Epidermal melanocyte (primary cell): ENCODE measurements around the gene CARMIL1.
"Not testable (repeated sequence)": the region's sequence is repeated elsewhere in the genome, so short reads cannot be mapped to it uniquely, and the experiment has no call there.

Source experiments
- DNase-seq: peaks from one replicate; pipeline ENCODE4 v3.0.0; 2011; ENCODE audit warnings: low spot score; ENCODE audit not compliant: insufficient read length

Gene CARMIL1

DNA sequence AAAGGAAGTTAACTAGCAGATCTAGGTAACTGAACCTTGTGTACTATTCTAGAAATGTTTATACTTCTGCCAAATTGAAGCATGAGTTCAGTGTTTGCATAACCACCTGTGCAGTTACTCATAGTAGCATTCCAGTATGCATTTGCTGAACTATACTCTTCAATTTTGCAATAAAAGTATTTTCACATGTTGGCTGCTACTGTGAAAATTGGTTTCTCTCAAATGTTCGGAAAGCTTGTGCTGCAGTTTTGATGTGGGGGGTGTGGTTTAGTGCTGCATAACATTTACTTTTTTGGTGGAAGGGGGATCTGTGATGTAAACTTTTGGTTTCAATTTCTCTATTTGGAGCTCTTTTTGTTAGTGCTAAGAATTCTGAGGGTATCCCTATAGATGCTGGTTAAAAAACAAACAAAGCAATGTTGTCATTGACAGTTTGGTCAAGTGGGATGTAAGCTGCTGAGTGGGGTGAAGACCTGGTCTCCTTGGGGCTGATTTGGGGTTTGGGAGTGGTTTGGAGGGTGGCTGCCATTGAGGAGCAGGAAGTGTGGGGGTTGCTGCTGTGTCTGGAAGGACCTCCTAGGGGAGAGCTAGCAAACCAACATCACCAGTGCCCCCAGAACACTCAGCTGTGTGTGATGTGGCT is 87.8 kb downstream of the CARMIL1 start:
- DNase-seq, result no peak

DNA sequence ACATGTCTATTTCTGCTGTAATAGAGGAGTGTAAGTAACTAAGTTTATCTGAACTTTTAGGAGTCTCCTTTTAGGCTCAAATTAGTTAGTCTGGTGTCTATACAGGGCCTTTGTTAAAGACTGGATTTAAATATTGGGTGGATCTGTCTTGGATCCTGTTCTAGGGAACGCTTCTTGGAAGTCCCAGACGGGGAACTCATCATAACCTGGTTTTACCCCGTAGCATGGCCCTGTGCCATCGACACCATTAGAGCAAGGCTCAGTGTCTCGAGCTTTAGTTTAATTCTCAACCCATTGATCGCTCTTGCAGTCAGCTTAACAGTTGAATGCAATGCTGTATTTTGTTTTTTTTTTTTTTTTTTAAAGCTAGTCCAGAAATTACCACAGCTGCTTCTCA is 89.9 kb downstream of the CARMIL1 start:
- no peak for DNase-seq

DNA sequence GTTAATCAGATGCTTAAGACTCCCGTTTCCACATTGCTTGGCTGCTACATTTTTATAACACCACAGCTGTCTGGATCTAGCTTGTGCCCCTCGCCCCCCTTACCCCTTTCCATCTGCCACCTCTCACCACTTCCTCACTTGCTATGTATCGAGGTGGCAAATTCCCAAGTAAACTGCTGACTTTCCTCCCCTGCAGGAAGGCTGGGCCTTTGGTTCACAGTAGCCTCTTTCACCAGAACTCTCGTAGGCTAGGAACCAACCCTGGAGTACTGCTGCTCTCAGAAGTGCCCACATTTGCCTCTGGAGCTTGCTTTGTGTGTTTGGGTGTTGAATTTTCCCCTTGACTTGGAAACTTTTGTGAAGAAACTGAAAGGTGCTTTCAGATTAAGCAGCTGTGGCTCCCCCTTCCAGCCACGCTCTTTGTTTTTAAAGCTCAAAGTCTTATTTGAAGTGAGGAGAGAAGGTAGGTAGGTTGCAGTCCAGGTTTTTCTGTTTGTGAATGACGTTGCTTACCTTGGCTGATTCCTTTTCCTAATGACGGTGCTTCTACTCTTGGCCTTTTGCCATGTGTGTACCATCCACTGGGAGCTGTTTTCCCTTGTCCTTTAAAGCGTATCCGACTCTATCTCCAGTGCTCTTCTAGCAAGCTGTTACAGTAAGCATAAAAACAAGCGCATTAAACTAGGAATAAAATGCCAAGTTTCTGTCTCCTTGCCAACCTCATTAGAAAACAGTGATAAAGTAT is 90.4 kb downstream of the CARMIL1 start:
- DNase-seq, result peak; percentile 78

DNA sequence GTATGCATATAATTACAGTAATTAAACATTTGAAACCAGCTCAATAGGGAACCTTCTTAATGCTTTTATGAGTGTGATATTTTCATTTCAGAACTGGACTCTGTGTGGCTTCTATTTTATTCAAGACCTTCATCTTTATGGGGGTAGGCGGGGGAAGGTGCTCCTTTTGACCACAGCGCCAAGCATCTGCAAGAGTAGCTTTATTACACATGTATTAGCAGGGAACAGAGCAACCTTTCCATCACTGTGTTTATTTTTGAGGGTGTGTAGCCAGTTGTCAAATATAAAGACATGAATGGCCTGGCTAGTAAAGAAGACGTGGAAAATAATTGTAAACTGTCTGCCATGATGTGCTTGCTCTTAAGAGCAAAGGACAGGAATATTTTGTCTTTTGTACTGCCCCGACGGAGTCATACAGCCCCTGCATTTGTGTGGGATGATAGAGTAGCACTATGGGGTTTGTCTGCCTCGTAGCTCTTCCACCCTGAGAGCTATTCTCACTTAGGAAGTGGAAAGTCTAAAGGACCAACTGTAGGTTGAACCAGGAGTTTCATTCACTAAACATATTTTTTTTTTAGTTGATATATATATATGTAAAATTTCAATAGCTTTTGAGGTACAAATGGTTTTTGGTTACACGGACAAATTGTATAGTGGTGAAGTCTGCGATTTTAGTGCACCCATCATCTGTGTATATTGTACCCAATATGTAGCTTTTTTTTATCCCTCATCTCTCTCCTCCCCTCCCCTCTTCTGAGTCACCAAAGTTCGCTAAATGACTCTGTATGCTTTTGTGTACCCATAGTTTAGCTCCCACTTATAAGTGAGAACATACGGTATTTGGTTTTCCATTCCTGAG is 91.2 kb downstream of the CARMIL1 start:
- DNase-seq, result no peak

DNA sequence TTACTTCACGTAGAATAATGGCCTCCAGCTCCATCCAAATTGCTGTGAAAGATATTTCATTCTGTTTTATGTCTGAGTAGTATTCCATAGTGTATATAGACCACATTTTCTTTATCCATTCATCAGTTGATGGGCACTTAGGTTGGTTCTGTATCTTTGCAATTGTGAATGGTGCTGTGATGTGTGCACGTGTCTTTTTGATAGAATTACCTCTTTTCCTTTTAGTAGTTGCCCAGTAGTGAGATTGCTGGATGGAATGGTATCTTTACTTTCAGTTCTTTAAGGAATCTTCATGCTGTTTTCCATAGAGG is 91.8 kb downstream of the CARMIL1 start:
- DNase-seq, result no peak

DNA sequence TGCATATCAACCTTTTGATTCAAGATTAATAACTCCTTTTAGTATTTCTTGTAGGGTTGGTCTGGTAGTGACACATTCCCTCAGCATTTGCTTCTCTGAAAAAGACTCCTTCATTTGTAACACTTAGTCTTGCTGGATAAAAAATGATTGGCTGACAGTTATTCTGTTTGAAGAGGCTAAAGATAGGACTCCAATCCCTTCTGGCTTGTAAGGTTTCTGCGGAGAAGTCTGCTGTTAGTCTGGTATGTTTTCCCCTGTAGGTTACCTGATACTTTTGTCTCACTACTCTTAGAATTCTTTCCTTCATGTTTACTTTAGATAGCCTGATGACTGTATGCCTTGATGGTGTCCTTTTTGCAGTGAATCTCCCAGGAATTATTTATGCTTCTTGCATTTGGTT is 96.0 kb downstream of the CARMIL1 start:
- no peak for DNase-seq

DNA sequence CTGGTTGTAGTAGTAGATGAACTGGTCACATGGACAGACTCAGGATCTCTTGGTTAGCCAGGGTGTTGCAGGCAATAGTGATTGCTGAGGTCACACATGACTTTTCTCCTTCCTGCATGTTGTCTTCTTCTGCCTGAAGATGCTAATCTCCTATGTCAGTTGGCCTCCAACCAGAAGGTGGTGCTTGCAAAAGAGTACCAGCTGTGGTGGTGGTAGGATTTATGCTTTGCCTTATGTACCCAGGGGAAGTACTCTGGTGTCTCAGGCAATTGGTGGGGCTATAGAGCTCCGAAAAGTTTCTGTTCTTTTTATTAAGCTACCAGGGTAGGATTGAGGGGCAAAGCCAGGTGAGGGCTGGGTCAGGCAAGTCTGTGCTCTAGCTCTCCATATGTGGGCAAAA is 98.5 kb downstream of the CARMIL1 start:
- no peak for DNase-seq

DNA sequence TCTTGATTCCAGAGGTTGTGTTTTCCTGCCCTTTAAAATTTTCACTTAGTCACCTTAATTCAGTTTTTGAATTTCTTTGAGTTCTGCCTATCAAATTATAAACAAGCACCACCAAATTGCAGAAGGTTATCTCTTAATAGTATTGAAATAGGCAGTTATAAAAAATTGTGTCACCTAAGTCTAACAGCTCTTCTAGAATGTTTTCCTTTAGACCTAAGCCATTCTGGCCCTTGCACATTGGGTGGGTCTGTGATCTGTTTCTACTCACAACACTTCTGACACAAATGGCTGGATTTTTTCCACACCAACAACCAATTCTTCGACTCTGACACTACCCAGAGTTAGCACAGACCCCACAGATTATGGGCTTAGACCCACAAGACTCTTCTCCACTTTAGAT is 101.9 kb downstream of the CARMIL1 start:
- DNase-seq, result no peak

DNA sequence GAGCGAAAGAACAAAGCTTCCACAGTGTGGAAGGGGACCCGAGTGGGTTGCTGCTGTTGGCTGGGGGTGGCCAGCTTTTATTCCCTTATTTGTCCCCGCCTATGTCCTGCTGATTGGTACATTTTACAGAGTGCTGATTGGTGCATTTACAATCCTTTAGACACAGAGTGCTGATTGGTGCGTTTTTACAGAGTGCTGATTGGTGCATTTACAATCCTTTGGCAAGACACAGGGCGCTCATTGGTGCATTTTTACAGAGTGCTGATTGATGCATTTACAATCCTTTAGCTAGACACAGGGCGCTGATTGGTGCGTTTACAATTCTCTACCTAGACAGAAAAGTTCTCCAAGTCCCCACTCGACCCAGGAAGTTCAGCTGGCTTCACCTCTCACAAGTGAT is 103.3 kb downstream of the CARMIL1 start:
- not testable (repeated sequence) for DNase-seq

DNA sequence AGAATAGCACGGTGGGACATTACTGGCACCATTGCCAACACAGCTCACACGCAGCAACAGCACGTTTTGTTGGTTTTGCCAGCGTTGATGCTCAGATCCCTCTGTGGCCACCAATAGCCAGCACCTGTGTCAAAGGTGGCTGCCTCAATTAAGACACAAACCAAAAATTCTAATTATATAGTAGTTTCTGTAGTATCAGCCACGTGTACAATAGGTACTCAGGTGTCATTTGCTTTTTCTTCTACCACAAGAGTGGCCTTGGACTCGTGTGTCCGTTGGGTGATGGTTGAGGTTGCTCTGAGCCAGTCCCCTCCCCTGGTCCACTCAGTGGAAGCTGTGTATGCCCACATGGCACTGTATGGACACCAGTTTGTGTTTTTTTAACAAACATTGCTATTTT is 105.1 kb downstream of the CARMIL1 start:
- DNase-seq, result no peak

DNA sequence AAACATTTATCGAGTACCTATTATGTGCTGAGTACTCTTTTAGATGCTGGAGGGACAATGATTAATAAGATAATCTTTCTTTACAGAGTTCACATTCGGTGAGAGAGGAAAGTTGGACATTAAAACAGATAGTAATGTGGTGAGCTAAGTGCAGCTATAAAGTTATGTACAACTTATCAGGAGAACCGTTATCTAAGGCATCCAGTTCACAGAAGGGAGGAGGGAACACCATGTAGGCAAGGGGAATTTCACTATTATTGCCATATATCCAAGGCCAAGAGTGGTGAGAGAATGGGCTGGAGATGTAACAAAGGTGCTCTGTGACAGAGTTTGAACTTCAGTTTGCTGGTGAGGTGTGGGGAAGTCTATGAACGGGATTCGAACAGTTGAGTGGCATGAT is 105.8 kb downstream of the CARMIL1 start:
- no peak for DNase-seq

DNA sequence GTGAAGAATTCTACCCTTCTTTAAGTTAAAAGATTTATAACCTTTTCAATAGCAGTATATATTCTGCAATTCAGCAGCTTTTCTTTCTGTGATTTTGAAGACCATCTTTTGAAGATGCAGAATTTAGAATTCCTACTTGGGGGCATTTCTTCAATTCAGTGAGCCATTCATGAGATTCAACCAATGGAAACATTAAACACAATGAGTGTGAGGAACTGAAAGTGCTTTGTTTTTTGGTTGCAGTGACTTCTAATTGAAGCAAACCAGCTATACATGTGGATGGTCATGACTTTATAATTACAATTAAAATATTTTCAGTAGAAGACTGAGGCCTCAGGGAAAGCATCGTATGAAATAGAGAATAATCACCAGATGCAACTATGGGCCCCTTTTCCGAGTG is 108.3 kb downstream of the CARMIL1 start:
- no peak for DNase-seq

DNA sequence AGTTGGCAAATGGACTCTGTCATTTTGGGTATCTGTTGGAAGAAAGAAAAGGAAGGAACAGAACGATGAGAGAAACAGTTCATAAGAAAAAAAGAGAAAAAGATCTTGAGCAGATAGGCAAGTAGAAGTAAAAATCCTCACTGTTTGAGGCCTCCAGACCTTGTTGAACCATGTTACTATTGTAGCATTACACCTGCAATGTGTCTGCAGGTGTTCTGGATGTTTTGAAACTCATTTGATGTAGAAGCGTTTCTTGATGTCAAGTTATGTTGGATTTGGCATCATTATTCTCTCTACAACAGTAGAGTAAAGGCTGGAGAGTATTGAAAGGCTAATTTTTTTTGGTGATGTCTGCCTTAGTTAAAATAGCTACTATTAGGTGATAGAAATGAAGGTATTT is 108.7 kb downstream of the CARMIL1 start:
- no peak for DNase-seq

DNA sequence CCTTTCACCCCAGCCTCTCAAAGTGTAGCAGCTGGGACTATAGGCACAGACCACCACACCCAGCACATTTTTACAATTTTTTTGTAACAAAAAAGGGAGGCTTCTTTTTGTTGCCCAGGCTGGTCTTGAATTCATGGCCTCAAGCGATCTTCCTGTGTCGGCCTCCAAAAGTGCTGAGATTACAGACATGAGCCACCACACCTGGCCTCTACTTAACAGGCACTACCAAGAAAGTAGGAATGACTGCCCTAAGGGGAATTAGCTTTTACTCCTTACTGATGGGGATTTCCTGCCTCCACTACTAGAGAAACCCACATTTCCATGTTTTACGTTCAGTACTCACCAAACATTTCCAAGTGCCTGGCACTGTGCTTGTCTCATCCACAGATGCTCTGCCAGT is 109.6 kb downstream of the CARMIL1 start:
- DNase-seq, result no peak

DNA sequence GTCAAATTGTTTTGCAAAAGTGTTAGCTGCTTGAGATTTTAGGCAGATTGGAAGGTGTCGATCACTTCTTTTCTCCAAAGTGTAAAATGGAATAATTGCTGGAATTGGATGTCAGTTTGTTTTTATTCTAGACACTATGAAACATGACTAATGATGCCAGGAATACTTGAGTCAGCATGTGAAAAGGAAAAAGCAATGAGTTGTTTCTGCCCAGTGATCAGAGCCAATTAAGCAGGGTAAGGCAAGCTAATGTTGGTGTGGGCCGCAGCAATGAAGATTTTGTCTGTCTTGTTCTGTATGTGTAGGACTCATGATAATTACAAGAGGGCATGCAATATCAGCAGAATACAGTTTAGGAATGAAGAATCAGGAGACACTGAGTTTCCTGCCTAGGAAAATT is 110.3 kb downstream of the CARMIL1 start:
- DNase-seq, result no peak

DNA sequence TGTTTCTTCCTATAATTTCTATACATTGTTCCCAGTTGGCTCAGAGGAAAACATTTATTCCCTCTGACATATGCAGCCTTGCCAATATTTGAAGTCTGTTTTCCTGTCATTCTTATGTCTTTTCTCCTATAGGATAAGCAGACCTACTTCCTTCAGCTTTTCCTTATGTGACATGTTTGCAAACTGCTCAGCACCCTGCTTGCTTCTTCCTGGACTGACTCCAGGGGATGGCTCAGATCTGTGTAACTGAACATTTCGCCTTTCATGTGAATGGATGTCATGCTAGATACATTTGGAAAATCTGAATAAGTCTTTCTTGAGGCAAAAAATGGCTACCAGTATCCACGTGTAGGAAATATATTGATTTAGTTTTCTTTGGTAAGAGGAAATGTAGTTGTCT is 113.2 kb downstream of the CARMIL1 start:
- DNase-seq, result no peak

DNA sequence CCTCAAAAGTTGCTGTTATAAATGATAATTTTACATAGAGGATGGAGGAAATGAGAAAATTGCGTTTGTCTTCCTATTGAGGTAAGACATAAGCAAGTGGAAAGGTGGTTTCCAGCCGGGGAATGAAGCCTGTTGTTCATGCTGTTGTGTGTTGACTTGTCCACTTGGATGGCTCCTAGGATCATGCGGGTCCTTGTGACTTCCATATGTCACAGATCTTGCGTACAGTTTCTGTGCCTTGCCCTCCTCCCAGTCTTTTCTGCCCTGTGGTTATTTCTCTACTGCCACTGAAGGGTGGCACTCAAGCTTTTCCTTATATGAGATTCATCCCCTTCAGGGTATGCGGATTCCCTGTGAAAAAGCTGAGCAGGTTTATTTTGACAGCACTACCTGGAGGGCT is 116.6 kb downstream of the CARMIL1 start:
- DNase-seq, result no peak

DNA sequence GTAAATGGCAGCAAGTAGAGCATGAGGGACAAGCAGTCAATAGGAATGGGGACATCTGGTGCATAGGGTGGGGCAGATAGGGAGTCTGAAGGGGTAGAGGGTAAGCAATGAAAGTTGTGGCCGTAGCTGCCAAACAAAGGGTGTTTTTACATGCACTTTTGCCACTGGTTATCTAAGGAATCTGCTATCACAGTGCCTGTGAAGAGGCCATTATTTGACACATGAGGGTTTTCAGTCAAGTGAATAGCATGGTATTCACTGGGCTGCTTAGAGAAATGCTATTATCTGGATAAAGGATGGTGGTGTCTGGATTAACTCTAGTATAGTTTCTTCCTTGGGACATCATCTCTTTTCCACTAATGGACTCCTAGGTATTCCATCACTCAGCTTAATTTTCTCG is 118.2 kb downstream of the CARMIL1 start:
- DNase-seq, result no peak

DNA sequence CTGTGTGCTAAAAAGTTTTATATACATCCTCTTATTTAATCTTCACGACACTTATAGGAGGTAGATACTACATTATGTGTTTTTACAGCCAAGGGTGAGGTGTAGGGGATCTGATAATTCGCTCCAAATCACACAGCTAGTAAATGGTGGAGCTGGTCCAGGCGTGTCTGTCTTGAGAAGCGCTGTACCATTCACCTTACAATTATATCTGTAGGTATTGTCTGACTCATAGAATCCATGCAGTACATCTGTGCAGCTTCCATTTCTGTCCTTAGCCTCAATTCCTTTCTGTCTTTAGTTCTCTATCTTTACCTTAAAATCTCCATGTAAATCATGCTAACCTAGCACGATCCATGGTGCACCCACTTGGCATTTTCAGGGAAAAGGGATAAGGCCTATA is 120.7 kb downstream of the CARMIL1 start:
- DNase-seq, result no peak

DNA sequence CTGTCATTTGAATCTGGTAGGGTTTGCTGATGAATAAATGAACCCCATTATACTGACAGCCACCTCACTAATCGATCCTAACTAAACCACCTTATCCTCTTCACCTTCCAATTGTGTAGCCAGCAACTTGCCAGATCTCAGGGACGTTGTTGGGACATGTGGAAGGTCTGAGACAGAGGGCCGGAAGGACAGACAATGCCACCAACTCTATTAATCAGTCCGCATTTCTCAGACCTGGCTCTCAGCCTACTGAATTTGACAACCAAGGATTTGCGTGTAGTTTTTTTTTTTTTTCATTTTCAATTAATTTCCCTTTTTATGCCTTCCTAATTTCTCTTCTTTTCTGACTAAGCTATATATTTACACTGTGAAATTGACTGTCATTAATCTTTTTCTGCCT is 122.5 kb downstream of the CARMIL1 start:
- DNase-seq, result no peak

DNA sequence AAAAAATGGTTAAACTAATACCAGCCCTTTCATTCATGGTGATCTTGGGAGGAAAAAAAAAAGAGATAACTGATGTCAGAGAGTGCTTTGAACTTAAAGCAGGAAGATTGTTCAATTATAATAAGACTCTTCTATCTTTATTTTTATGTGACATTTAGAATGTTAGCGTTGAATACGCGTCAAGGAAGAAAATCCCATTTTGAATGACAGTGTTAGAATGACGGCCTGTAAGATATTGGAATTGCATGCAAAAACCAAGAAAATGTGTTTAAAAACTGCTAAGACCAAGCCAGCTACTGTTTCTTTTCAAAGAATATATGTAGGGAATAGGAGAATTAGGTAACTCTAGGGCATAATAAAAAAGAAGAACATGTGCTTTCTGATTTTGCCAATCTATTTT is 123.0 kb downstream of the CARMIL1 start:
- DNase-seq, result no peak

DNA sequence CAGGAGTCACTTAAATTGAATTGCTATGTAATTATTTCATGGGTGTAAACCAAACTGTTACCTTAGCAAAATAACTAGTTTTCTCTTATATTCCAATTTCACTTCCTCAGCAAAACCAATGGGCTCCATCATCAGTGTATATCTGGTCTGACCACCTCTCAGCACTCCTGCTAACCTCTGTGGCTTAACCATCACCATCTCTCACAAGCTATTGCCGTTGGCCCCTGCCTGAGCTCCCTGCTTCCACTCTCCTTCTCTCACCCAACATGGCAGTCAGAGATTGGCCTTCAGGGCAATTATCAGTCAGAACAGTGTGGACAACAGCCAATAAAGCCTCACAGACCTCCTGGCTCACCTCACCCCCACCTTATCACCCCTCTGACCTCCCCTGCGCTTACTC is 124.0 kb downstream of the CARMIL1 start:
- no peak for DNase-seq

DNA sequence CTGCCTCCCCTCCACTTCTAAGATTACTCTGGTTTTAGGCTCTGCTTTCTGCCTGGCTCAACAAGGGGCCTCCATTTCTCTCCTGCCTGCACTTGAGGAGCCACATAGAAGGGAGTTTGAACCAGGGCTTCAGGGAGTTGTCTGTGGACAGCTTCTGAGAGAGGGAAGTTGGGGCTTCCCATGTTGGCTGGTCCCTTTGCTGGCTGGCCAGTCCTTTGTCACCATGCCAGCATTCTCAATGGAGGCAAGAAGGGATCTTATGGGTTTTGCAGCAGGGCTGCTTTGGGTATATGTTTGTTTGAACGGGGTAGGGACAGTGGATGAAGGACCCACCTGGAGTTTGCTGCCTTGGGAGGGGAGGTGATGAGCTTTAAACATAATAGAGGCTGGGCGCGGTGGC is 124.9 kb downstream of the CARMIL1 start:
- no peak for DNase-seq
